Measurements from ENCODE around the gene PAX7.

Gene PAX7

GRCh38 chr1:18752409-18752808 is 121.8 kb downstream of the PAX7 start:
- no peaks in the 10 kb centered on the region for H3K27me3 ChIP-seq (replicated peaks; ENCODE audit: control insufficient read depth, insufficient read depth, low read length)
- H3K36me3 ChIP-seq (ENCODE audit: control insufficient read depth, insufficient read depth, low read length) = no peaks in the 10 kb centered on the region
- DNase-seq (ENCODE audit: extremely low read depth, insufficient read length) = no peak
- TF ChIP-seq CTCF (IDR thresholded peaks at IDR 0.05; ENCODE audit: insufficient read depth, low read length, poor library complexity, severe bottlenecking) = no peak
- no peak overlapping the region for H3K4me3 ChIP-seq (replicated peaks; ENCODE audit: low read depth, low read length)

GRCh38 chr1:18760156-18760555 is 129.5 kb downstream of the PAX7 start:
- no peak for DNase-seq (ENCODE audit: extremely low read depth, insufficient read length)
- H3K27me3 ChIP-seq (replicated peaks; ENCODE audit: control insufficient read depth, insufficient read depth, low read length) = no peaks in the 10 kb centered on the region
- no peak for TF ChIP-seq CTCF (IDR thresholded peaks at IDR 0.05; ENCODE audit: insufficient read depth, low read length, poor library complexity, severe bottlenecking)
- H3K36me3 ChIP-seq (ENCODE audit: control insufficient read depth, insufficient read depth, low read length) = no peaks in the 10 kb centered on the region
- H3K4me3 ChIP-seq (replicated peaks; ENCODE audit: low read depth, low read length) = no peak overlapping the region

- Histone ChIP-seq H3K36me3 (ENCODE audit: control insufficient read depth, insufficient read depth, low read length) (no peaks in the 10 kb centered on the region), H3K27me3 (replicated peaks; ENCODE audit: control insufficient read depth, insufficient read depth, low read length) (no peaks in the 10 kb centered on the region), H3K4me3 (replicated peaks; ENCODE audit: low read depth, low read length) (no peak overlapping the region)
- DNase-seq (ENCODE audit: extremely low read depth, insufficient read length) = no peak
- TF ChIP-seq CTCF (IDR thresholded peaks at IDR 0.05; ENCODE audit: insufficient read depth, low read length, poor library complexity, severe bottlenecking) = no peak
These were observed 131.5 kb downstream of the PAX7 start for GRCh38 chr1:18761948-18762840.

GRCh38 chr1:18764362-18764761 is 133.7 kb downstream of the PAX7 start:
- Histone ChIP-seq H3K27me3 (replicated peaks; ENCODE audit: control insufficient read depth, insufficient read depth, low read length) (no peaks in the 10 kb centered on the region), H3K4me3 (replicated peaks; ENCODE audit: low read depth, low read length) (no peak overlapping the region), H3K36me3 (ENCODE audit: control insufficient read depth, insufficient read depth, low read length) (no peaks in the 10 kb centered on the region)
- DNase-seq (ENCODE audit: extremely low read depth, insufficient read length) = no peak
- no peak for TF ChIP-seq CTCF (IDR thresholded peaks at IDR 0.05; ENCODE audit: insufficient read depth, low read length, poor library complexity, severe bottlenecking)

- H3K4me3 ChIP-seq (replicated peaks; ENCODE audit: low read depth, low read length) = no peak overlapping the region
- no peaks in the 10 kb centered on the region for H3K27me3 ChIP-seq (replicated peaks; ENCODE audit: control insufficient read depth, insufficient read depth, low read length)
- DNase-seq (ENCODE audit: extremely low read depth, insufficient read length) = no peak
- no peak for TF ChIP-seq CTCF (IDR thresholded peaks at IDR 0.05; ENCODE audit: insufficient read depth, low read length, poor library complexity, severe bottlenecking)
- no peaks in the 10 kb centered on the region for H3K36me3 ChIP-seq (ENCODE audit: control insufficient read depth, insufficient read depth, low read length)
These were observed 135.1 kb downstream of the PAX7 start for GRCh38 chr1:18765725-18766124.

All from GM06990 (cell line).